GM21528 (cell line): ENCODE measurements around the gene SLCO2A1.
"Not testable (repeated sequence)": the region's sequence is repeated elsewhere in the genome, so short reads cannot be mapped to it uniquely, and the experiment has no call there.

Source experiments
- ATAC-seq: cut with Tn5 transposase; IDR thresholded peaks from one replicate; pipeline ENCODE4 v1.9.1; 2021; ENCODE audit warnings: mild to moderate bottlenecking, moderate library complexity; ENCODE audit not compliant: unreplicated experiment, low FRiP score

Gene SLCO2A1

DNA sequence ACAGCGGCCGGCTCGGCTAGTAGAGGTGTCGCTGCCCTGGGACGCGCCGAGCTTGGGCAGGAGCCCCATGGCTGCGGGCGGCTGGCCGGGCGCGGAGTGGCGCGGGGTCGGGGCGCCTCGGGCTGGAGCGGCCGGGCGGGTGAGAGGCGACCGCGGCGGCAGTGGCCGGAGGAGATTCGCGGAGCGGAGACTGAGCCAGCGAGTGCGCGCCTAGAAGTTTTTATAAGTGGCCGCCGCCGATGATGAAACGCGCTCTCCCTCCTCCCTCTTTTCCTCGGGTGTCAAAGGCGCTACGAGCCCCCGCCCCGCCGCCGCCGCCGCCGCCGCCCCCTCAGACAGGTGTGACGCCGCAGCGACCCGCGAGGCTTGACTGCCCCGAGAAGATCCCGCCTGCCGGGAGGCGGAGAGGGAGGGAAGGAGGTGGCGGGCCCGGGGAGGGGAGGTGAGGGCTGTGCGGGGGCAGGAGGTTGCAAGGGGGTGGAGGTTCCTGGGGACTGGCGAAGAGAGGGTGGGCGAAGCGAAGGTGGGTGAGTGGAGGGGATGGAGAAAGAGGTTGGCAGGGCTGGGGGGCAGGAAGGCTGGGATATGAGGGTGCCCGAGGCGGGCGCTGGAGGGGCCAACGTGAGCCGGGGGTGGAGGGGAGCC, at the start of gene SLCO2A1:
Gene SLCO2A1, minus strand, starts transcription at position 192 of the 645 bp plus-strand sequence. Its CDS starts 123 bp downstream, at position 69.
- ATAC-seq: no peak

DNA sequence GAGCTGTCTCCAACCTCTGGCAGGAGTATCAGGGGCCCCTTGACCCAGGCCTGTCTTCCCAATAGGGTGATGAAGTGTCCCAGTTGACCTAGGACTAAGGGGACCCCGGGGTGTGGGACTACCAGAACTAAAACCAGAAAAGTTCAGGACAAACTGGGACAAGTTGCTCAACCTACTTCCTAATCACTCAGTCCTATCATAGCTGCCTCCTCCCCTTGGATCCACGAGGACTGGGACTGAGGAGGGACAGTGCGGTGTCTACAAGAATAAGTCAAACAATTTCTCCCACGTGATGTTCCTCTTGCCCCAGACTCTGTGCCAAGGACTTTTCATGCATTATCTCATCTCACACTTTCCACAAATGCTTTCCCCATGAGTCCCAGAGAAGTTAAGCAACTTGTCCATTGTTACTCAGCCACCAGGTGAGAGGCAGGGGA, 49.4 kb upstream of the SLCO2A1 start:
- ATAC-seq: no peak

DNA sequence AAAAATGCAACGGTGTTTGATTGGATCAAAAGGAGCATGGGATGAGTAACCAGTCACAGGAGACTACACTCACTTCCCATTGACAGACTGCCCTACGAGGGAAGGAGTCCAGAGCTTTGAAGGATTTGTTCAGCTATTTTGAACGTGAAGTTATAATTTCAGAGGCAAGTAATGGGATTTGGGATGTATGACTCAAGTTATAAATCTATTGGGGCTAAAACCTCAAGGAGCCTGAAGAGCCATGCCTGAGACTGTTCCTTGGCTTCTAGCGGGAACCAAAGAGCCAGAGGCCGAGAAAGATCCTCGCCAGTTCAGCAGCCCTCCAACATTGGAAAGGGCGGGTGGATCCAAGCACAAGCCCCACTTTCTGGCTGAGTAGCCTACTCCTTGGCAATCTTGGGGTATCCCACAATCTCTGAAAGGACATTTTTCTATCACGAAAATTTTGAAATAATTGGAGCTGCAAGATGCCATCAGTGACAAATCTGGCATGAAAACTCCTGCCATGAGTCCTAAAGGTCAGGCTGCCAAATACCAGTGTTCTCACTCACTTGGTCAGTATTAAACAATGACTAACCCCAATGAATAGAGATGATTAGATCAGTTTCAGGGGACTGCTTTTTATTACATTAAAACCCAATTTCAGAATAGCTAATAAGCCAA, 48.6 kb upstream of the SLCO2A1 start:
- ATAC-seq: no peak

DNA sequence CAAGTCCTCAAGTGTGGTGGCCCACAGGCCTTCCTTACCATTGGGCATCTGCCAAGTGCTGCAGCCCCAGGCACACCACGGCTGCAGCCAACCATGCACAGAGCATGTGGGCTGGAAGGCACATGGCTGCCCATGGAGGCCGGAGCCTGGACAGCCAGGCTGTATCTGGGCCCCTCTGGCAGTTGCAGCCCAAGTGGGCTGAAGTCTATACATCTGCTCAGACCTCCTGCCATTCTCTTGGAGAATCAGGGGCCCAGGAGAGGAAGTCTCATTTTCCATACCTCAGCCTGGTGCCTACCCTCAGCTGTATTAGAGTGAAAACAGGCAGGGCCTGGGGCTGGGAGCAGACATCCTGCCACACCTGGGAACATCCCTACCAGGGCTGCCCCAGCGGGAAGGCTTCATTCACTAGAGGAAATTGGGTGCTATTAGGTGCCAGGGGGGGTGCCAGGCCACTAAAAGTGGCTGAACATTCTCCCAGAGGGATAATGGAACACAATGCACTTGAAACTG, 48.0 kb upstream of the SLCO2A1 start:
- no peak for ATAC-seq

DNA sequence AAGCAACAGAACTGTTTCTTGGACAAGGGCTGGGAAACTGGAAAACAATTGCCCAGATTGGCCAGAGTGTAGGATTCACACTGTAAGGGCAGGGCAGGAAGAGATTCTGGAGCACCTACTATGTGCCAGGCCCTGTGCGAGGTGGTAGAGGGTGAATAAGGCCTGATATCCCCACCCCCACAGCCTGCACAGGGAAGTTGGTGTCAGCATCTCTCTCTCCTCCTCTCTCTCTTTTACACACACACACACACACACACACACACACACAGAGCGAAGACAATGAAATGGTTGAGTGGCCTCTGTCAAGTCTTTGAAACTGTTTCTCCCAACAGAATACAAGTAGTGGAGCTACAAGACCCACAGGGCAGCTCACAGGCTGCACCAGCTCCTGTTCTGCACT, 47.1 kb upstream of the SLCO2A1 start:
- no peak for ATAC-seq

DNA sequence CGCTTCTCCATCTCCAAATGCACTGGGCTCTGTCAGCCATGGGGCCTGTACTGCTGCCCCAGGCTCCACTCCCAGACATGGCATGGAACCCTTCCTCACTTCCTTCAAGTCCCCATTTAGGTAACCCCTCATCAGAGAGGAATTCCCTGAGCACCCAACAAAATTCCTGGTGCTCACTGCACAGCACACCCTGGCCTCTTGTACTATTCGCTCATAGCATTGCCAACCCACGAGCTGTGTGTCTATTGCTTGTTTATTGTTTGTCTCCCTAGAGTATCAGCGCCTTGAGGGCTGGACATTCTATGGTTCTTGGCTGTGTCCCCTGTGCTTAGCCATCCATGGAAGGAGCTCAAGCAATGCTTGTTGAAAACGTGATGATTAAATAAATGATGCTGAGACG, 46.1 kb upstream of the SLCO2A1 start:
- no peak for ATAC-seq

DNA sequence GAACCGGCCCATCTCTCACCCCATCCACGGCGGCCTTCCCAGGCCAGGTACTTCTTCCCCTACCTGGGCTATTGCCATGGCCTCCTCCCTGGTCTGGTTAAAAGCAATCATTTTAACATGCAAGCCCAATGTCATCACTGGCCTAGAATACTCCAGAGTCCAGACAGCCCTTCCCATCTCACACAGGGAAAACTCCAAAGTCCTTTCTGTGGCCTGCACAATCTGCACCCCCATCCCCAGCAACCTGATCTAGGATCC, 45.8 kb upstream of the SLCO2A1 start:
- no peak for ATAC-seq

DNA sequence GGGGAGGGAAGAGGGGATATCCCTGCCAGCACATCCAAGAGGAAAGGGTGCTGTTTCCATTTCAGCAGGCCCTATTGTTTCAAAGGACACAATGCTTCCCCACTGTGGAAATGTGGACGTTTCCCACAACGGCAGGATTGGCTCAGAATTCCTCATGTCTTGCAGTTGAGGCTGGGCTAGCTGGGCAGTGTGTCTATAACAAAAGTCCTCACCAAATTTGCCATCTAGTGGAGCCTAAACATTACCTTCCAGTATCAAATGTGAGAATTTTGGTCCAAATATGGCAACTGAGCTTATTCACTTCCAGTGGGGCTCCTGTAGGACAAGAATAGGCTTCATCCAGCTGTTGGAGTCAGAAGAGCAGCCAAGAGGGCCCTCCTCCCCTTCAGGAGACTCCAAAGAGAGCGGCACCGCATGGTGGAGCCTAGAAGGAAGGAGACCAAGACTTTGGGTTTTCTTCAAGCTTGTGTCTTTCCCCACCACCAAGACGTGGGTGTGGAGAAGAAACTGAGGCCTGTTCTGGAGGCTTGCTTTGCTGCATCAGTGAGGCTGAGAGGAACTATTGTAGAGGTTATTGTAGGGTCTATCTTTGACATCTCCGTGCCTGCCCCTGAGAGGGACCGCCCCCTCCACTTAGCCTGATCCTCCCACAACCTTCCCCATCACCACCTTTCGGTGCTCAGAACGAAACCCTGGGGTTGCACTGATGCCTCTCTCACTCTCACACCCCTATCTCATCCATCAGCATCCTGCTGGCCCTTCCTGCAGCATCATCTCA, 45.3 kb upstream of the SLCO2A1 start:
- no peak for ATAC-seq

DNA sequence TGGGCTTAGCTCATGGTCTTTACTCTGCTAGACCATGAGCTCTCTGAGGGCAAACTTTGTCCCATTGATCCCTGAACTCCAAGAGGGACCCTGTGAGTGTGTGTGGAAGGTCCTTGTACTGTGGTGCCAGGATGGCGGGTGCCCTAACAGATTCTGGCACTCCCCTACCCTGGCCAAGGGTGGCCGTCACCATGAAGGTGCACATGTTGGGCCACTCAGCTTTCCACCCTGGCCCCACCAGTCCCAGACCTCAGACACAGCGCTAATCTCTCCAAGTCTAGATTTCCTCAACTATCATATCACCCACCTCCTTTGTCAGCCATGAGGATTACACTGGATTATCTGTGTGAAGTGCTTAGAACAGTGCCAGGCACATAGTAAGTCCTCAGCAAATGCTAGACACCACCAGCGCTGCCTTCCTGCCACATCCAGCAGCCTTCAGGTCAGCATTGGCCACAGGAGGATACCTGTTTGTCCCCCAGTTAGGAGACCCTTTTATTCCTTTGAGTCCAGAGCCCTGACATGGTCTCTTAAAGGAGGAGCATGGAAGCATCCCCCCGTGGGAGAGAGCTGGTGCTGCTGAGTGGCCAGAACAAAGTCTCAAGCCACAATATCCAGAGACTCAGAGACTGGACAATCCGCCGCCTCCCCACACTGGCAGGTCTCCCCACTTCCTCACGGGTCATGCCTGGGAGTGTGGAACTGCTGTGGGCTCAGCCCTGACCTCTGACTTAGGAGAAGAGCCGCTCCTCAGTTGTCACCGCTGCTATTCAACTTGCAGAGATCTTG, 44.5 kb upstream of the SLCO2A1 start:
- no peak for ATAC-seq

DNA sequence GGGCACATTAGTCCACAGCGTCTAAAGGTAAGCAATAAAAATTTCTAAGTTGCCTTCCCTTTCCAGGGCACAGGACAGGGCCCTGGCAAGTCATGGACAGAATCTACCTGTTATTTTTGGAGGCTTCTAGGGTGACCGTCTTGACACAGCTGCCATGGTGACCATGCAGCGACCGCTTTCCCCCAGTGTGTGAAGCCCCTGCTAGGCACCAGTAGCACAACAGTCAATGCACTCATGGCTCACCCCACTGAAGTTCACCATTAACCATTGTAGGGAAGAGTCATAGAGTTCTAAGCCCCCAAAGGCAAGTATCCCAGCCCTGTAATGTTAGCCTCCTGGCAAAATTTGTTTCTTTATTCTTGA, 43.8 kb upstream of the SLCO2A1 start:
- no peak for ATAC-seq

DNA sequence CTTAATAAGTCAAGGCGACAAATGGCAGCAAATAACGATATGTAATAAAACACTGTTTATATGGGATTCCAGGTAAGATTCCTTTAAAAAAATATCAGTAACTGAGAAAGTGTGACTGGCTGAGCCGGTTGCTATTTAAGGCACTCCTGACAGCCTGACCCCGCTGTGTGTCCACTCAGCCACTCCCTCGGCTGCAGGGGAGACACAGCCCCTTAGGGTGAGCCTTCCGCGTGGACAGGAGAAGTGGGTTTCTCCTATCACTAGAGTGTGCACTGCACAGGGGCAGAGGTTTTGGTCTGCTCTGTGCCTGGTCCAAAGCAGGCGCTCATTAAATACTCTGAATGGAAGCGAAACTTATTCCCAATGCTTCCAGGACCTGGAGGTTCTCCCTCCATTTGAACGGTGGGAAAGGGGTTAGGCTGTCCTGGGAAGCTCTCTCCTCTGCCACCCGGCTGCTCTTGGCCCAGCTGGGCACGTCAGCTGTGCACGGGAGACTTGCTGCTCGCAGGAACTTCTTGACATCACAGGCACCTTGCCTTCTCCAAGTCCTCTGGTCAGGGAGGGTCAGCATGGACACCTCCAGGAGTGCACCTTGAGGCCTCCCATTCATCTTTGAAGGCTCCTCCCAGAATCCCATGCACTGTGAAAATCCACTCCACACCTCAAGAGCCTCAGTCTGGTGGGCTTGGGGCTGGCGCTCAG, 43.3 kb upstream of the SLCO2A1 start:
- ATAC-seq: no peak

DNA sequence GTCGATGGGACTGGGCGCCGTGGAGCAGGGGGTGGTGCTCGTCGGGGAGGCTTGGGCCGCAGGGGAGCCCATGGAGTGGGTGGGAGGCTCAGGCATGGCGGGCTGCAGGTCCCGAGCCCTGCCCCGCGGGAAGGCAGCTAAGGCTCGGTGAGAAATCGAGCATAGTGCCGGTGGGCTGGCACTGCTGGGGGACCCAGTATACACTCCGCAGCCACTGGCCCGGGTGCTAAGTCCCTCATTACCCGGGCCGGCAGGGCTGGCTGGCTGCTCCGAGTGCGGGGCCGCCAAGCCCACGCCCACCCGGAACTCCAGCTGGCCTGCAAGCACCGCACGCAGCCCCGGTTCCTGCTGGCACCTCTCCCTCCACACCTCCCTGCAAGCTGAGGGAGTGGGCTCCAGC, 40.6 kb upstream of the SLCO2A1 start:
- not testable (repeated sequence) for ATAC-seq

DNA sequence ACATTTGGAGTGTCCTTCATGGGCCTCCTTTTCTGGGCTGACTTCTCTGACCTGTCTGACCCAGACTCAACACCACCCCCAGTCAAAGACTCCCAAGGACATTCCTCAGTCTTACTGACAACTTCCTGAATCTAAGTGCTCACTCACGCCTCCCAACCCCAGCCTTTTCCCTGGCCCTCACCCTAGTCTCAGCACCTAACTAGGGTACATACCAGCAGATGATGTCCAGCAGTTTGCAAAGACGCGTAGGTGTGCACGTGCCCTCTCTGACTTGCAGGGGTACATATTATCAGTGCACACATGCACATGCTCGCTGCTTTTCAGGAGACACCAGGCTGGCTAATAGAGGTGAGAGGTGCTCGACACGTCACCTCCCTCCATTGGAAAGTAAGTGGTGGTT, 38.7 kb upstream of the SLCO2A1 start:
- no peak for ATAC-seq

DNA sequence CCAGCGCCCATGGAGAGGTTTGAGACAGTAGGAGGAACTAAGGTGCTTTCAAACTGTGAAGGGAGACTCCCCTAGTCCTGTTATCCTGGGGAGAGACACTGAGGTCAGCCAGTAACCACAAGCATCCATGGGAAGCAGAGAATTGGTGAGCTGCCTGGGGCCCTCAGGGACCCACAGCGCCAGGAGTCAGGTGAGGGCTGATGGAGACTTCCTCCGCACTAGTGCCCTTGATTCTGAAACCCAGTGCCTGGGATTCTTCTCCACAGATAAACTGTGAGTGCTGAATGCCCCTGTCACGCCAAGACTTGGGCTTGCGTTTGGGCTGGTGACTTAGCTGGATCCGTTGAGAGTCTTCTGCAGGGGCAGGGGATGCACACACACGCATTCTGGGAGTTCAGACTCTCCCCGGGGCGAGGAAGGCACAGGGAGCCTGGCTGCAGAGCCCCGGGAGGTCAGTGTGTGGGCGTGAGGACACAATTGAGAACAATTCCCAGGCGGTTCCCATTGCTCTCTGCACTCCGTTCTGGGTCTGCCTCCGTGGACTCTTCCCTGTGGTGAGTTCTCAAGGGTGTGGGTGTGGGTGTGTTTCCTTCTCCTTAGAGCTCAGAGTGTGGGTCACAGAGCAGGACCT, 37.9 kb upstream of the SLCO2A1 start:
- ATAC-seq: no peak

DNA sequence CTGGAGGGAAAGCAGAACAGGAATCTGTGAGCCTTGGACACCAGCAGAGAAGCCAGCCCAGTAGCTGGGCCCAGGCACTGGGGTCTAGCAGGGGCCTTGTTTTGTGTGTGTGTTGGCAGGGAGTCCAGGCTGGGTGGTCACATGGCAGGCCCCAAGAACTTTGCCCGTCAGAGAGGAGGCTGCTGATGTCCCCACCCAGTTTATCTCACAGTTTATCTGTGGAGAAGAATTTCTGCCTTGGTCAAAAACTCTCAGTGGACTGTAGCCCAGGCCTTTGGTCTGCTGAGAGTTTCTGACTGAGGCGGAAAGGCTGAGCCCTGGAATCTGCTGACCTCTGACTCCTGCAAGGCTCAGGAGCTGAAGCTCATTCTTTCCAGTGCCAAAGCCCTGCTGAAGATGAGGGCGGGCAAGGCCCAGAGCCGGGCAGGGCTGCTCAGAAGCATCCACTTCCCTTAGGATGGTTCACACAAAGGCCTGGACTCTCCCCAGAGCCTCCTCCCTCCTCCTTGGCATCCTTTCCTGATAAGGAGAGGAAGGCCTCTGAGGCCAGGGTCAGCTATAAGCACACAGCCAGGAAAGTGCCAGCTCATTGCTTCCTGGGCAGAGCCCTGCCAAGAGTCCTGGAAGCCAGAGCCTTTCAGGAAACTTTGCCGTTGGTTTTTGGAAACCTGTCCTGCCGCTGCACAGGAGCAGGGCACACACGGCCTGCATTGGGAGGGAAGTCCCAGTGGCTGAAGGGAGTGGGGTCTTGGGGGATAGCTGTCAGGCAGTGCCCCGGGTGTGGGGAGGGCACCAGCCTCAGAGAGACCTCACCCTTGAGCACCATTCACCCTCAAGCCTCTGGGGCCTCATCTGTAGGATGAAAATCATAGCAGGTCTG, 37.2 kb upstream of the SLCO2A1 start:
- ATAC-seq: no peak

DNA sequence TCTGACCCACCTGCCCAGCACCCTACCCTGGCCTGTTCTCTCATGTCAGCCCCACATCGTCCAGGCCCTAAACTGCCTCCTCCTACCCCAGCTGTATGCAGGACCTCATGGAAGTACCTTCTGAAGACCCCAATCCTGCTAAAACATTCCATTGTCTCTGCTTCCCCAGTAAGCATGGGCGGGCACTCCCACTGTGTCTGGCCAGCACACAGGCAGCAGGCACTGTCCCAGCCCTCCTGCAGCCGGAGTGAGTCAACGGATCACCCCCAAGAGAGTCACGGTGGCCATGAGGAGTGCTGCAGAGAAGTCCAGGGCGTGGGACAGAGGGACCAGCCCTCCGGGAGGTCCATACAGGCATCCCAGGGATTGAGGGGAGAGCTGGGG, 36.4 kb upstream of the SLCO2A1 start:
- no peak for ATAC-seq

DNA sequence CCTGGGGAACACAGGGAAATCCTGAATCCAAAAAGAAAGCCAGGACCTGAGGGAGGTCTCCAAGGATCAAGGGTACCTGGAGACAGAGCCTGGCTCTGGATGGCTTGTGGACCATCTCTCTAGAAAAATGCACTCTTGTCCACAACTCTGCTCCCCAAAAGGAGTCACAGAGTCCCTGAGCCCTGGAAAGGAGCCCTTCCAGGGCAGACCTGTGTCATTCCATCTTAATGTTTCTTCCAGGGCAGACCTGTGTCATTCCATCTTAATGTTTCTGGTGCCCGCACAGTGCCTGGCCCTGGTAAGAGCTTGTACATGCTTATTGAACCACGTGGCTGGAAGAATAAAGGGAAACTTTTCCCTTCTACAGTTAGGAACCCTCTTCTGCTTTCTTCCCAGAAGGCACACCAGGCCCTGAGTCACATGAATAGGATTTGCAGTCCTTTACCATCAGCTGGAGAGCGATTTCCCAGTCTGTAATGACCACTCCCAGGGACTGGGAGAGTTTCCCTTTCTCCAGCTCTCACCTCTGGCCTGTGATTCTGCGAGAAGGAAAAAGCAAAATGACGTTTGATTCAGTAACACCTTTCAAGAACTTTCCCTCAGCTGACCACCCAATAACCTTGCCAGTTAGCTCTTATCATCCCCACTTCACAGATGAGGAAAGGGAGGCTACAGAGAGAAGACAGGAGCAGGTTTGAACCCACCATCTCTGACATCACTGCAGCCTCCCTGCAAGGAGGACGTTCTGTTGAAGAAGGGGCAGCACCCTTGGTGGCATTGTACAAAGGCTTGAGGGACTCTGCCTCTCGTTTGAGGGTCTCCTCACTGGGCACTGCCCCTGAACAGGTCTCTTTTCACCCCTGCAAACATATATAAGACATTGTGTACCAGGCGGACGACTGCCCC, 35.8 kb upstream of the SLCO2A1 start:
- no peak for ATAC-seq

DNA sequence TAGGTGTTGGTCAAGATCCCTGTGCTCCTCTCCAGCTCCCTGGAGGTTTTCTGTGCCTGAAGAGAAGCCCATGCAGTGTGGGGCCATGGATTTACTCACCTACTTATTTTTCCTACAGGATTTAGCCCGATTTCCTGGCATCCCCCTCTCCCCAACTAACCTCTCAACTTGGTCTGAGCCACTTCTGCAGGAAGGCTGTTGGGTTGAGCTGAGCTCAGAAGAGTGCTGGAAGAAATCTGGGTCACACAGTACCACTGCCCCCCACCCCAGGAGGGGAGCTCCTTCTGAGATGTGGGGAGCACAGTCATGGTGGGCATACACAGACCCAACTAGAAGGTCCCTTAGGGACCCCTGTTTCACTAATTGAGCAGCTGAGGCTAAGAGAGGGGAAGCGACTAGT, 34.4 kb upstream of the SLCO2A1 start:
- ATAC-seq: no peak
